CD4-positive, alpha-beta T cell treated with Interleukin-4 for 4 hours (primary cell): ENCODE data around the gene ISLR.

Experiments
- DNase-seq: peaks from one replicate; pipeline ENCODE4 v3.0.0-alpha.2; 2020

ISLR gene

GRCh38 chr15:74216949-74217348 is 43.4 kb downstream of the ISLR start:
- no peak for DNase-seq

- DNase-seq: no peak
These were observed 44.7 kb downstream of the ISLR start for GRCh38 chr15:74217907-74218885.

GRCh38 chr15:74220475-74221248 is 47.2 kb downstream of the ISLR start:
- no peak for DNase-seq

DNA sequence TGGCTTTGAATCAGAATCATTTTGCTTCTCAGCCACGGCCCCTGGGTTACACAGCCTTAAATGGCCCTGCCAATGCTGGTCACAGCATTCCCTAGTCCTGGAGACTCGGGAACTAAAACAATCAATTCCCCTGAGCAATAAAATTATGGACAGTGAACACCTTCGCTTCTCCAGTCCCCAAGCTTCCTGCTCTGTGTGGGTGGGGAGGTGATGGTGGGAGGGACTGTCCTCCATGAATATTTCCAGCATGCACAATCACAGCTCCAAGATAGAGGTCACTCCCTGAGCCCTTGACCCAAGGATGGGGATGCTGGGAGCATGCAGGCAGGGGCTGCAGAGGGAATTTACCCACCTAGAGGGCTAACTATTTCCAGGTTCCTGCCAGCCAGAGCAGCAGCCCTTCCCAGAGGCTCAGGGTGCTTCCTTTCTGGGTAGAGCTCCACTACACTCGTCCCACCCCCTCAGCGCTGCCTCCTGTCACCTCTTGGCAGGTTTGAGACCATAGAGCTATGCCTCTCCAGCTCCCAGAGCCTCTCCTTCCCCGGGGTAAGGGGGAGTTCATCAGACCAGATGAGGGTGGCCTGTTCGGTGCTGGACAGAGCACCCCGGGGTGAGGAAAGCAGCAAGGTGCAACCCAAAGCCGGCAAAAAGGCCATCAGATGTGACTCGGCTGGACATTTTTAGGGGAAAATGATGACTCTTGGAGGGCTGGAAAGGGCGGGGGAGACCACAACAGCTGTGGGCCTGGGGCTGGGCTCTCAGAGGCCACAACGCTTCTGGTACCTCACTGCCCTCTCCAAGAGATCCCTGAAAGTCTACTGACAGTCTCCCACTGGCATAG is 48.1 kb downstream of the ISLR start:
- DNase-seq: no peak

DNA sequence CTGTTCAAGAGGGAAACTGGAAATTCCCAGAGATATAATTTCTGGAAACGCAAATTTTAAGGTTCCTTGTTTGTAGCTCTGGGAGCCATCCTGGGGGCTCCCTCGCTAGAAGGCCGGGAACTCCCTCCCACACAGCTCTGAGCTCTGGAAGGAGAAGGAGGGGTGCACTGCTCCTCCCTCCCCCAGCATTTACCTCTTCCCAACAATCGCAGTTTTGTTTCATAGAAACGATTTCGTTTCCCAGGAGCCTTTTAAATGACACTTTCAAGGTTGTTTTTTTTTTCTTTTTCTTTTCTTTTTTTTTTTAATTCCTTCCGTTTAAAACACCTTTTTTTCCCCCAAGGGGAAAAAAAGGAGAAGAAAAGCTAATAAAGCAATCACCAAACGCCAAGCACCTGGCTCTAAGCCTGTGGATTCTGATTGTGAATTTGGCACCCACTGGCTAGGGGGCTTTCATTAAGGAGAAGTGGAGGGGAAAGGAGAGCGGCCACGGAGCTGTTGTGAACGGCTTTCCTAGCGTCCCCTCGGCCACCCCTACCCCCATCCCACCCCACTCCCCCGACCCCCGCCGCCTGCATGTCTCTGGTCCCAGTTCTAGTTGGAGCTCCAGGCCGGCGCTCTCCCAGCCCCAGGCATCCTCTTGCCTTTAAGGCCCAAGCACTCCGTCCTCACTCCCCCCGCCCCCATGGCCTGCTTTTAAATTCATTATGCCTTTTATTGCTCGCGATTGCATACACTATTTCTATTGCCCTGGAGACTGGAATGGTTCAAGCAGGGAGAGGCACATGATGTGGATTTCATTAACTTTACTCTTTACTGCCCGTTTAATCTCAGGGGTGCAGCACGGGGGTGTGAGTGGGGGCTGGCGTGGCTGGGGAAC is 49.0 kb downstream of the ISLR start:
- DNase-seq: no peak

- no peak for DNase-seq
These were observed 52.4 kb downstream of the ISLR start for GRCh38 chr15:74225928-74226327.
